IPS-15b (cell line): ENCODE data around the gene PTGR2.
A peak's percentile ranks its signal among the peaks of the same experiment; 100 is the strongest.
"Not testable (repeated sequence)": the region's sequence is repeated elsewhere in the genome, so short reads cannot be mapped to it uniquely, and the experiment has no call there.

ENCODE experiments used
- H3K27me3 ChIP-seq: one replicate; pipeline ENCODE4 v1.6.1; 2013; ENCODE audit warnings: low read length; ENCODE audit not compliant: control insufficient read depth, insufficient read depth
- H3K36me3 ChIP-seq: one replicate; pipeline ENCODE4 v1.6.1; 2013; ENCODE audit warnings: low read length; ENCODE audit not compliant: control insufficient read depth, insufficient read depth
- H3K4me1 ChIP-seq: one replicate; pipeline ENCODE4 v1.6.1; 2013; ENCODE audit warnings: mild to moderate bottlenecking, low read length; ENCODE audit not compliant: control insufficient read depth, insufficient read depth
- H3K4me3 ChIP-seq: one replicate; pipeline ENCODE4 v1.5.1; 2013; ENCODE audit warnings: low read depth, low read length
- H3K9ac ChIP-seq: one replicate; pipeline ENCODE4 v1.6.1; 2013; ENCODE audit warnings: low read depth, mild to moderate bottlenecking, low read length
- H3K9me3 ChIP-seq: one replicate; pipeline ENCODE4 v1.6.1; 2013; ENCODE audit warnings: mild to moderate bottlenecking, low read length; ENCODE audit not compliant: control insufficient read depth, insufficient read depth

PTGR2 gene

DNA sequence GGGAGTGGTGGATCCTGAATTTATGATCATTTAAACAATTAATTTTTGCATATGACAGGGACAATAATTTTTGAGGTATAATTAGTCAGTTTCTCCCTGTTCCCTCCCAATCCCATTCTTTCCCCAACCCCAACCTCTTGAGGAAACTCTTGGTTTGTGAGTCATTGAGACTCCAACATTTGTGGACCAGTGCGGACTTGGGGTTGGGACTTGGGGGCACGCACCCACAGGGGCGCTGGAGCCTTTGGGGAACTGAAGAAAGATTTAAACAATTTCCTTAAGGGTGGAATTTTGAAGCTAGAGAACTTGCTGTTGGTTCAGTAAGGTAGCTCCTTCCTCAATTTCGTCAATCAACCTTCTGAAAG is 17.4 kb upstream of the PTGR2 start:
- H3K4me3 ChIP-seq: no peak overlapping the region
- H3K4me1 ChIP-seq: peaks cover 17% of the 10 kb centered on the region

GRCh38 chr14:73838293-73839034 is 13.2 kb upstream of the PTGR2 start:
- not testable (repeated sequence) for H3K36me3 ChIP-seq

More for the DNA sequence above, 17.4 kb upstream of the PTGR2 start:
- Histone ChIP-seq H3K9ac (no peak overlapping the region), H3K27me3 (no peaks in the 10 kb centered on the region), H3K9me3 (no peaks in the 10 kb centered on the region), H3K36me3 (no peaks in the 10 kb centered on the region)

DNA sequence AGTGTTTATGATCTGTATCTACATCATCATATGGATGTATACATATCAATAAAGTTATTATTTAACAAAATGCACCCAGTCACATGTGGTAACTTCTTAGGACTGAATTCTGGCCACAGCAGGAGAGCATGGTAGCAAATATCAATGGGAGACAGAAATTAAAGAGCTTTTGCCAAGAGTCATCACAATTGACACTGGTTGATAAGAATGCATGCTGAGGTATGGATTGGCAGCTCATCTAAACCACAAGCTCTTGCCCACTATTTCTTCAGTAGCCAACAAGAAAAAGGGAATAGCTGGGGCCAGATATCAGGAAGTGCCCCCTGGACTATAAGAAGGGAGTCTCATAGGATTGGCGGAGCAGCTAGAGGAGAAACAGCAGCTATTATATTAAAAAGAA is 9.4 kb upstream of the PTGR2 start:
- no peak overlapping the region for H3K4me3 ChIP-seq
- H3K4me1 ChIP-seq: no peaks in the 10 kb centered on the region
- H3K27me3 ChIP-seq: no peaks in the 10 kb centered on the region
- no peaks in the 10 kb centered on the region for H3K9me3 ChIP-seq
- H3K9ac ChIP-seq: no peak overlapping the region
- H3K36me3 ChIP-seq: no peaks in the 10 kb centered on the region

More at GRCh38 chr14:73838293-73839034, 13.2 kb upstream of the PTGR2 start:
- peaks cover 14% of the 10 kb centered on the region for H3K4me1 ChIP-seq
- H3K9ac ChIP-seq, H3K9me3 ChIP-seq, H3K27me3 ChIP-seq, H3K4me3 ChIP-seq: not testable (repeated sequence)

DNA sequence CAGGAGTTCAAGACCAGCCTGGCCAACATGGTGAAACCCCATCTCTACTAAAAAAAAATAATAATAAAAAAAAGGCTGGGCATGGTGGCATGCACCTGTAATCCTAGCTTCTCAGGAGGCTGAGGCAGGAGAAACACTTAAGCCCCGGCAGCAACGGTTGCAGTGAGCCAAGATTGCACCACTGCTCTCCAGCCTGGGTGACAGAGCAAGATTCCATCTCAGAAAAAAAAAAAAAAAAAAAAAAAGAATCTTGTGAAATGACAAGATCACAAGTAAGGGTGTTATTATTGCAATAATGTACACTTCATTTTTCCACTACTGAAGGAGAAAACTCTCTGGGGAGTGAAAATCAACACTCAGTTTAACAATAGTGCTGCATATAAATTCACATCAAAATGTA is 8.8 kb upstream of the PTGR2 start:
- no peaks in the 10 kb centered on the region for H3K4me1 ChIP-seq
- H3K27me3 ChIP-seq: no peaks in the 10 kb centered on the region
- no peaks in the 10 kb centered on the region for H3K9me3 ChIP-seq
- H3K9ac ChIP-seq: no peak overlapping the region
- no peak overlapping the region for H3K4me3 ChIP-seq
- H3K36me3 ChIP-seq: no peaks in the 10 kb centered on the region

DNA sequence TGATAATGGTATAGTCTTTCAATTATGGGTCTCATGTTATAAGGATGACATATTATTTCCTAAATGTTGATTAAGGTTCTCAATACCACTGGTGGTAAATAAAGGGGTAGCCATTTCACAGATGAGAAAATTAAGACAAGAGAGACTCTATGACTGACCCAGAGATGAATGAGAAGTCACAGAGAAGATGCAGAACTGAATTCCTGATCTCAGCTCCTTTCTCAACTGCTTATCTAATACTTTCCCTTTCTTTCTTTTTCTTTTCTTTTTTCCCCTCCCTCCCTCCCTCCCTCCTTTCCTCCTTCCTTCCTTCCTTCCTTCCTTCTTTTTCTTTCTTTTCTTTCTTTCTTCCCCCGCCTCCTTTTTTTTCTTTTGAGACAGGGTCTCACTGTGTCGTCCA is 8.3 kb upstream of the PTGR2 start:
- Histone ChIP-seq H3K4me1 (no peaks in the 10 kb centered on the region), H3K36me3 (no peaks in the 10 kb centered on the region), H3K9ac (no peak overlapping the region), H3K9me3 (no peaks in the 10 kb centered on the region), H3K27me3 (no peaks in the 10 kb centered on the region), H3K4me3 (no peak overlapping the region)

GRCh38 chr14:73846947-73847346 is 4.7 kb upstream of the PTGR2 start:
- H3K27me3 ChIP-seq: no peaks in the 10 kb centered on the region
- H3K36me3 ChIP-seq: no peaks in the 10 kb centered on the region
- no peaks in the 10 kb centered on the region for H3K4me1 ChIP-seq
- H3K4me3 ChIP-seq: no peak overlapping the region
- no peaks in the 10 kb centered on the region for H3K9me3 ChIP-seq
- H3K9ac ChIP-seq: no peak overlapping the region

DNA sequence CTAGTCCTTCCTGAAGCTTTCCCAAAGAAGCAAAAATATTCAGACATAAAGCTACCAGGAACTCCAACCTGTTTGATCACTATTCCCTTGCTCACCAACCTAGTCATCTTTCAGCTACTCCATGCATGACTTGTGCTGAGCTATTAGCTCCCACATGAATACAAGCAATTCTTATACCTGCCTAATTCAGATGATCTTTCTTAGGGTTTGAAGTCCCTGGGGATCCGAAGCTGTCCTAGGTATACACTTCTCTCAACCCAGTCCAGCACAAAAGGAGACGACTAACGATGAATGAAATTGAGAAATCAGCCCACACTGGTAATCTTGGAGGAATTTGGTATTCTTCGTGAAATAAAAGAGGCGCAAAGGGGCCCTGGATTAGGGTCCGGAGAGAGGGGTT is 631 bp upstream of the PTGR2 start:
- Histone ChIP-seq H3K36me3 (no peaks in the 10 kb centered on the region), H3K4me1 (no peaks in the 10 kb centered on the region), H3K9ac (peak overlapping the region; percentile 57), H3K9me3 (no peaks in the 10 kb centered on the region), H3K4me3 (peak overlapping the region; percentile 97), H3K27me3 (no peaks in the 10 kb centered on the region)

GRCh38 chr14:73859145-73859544 is 7.5 kb downstream of the PTGR2 start:
- Histone ChIP-seq H3K36me3 (peaks cover 3% of the 10 kb centered on the region), H3K9ac (no peak overlapping the region)

GRCh38 chr14:73861073-73861472 is 9.4 kb downstream of the PTGR2 start:
- Histone ChIP-seq H3K27me3 (no peaks in the 10 kb centered on the region), H3K36me3 (peaks cover 6% of the 10 kb centered on the region), H3K9me3 (no peaks in the 10 kb centered on the region), H3K9ac (no peak overlapping the region), H3K4me1 (no peaks in the 10 kb centered on the region), H3K4me3 (no peak overlapping the region)

More at GRCh38 chr14:73859145-73859544, 7.5 kb downstream of the PTGR2 start:
- H3K27me3 ChIP-seq: no peaks in the 10 kb centered on the region
- H3K9me3 ChIP-seq: no peaks in the 10 kb centered on the region
- no peaks in the 10 kb centered on the region for H3K4me1 ChIP-seq
- no peak overlapping the region for H3K4me3 ChIP-seq

- Histone ChIP-seq H3K4me1 (no peaks in the 10 kb centered on the region), H3K27me3 (no peaks in the 10 kb centered on the region), H3K9ac (no peak overlapping the region), H3K36me3 (peaks cover 6% of the 10 kb centered on the region), H3K4me3 (no peak overlapping the region), H3K9me3 (no peaks in the 10 kb centered on the region)
These were observed 10.8 kb downstream of the PTGR2 start for GRCh38 chr14:73862480-73862879.

DNA sequence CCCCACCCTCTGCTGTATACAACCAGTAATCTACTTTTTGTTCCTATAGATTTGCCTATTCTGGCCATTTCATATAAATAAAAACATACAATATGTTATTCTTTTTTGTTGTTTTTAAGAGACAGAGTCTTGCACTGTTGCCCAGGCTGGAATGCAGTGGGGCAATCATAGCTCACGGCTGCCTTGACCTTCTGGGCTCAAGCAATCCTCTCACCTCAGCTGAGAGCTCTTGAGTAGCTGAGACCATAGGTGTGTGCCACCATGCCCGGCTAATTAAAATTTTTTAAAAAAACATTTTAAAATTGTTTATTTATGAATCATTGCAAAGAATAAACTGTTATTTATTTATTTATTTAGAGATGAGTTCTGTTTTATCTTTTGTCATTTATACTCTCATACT is 11.6 kb downstream of the PTGR2 start:
- no peak overlapping the region for H3K9ac ChIP-seq
- no peaks in the 10 kb centered on the region for H3K4me1 ChIP-seq
- H3K9me3 ChIP-seq: no peaks in the 10 kb centered on the region
- no peak overlapping the region for H3K4me3 ChIP-seq
- no peaks in the 10 kb centered on the region for H3K27me3 ChIP-seq
- H3K36me3 ChIP-seq: peaks cover 6% of the 10 kb centered on the region

GRCh38 chr14:73865534-73866113 is 14.0 kb downstream of the PTGR2 start:
- H3K9ac ChIP-seq: no peak overlapping the region
- no peaks in the 10 kb centered on the region for H3K27me3 ChIP-seq
- H3K4me1 ChIP-seq: no peaks in the 10 kb centered on the region
- H3K9me3 ChIP-seq: no peaks in the 10 kb centered on the region
- peaks cover 6% of the 10 kb centered on the region for H3K36me3 ChIP-seq
- no peak overlapping the region for H3K4me3 ChIP-seq
